ENCODE data around the gene SDCCAG8. TPM values are rescaled to one million over a fixed set of nuclear protein-coding genes. Genes with fewer than 3 reads are reported as not detected.

The SDCCAG8 gene
- total and polyA plus RNA-seq, 4 donors = 8.5 to 25.8 (median 17.5) TPM

GRCh38 chr1:243459059-243459458, 203.2 kb downstream of the SDCCAG8 start:
- Histone ChIP-seq H3K27me3 (ENCODE audit: control insufficient read depth in 4 of 4, insufficient read depth in 4 of 4, low read length in 3 of 4) (no peaks in the 10 kb centered on the region), H3K9me3 (ENCODE audit: control insufficient read depth in 4 of 4, low read length in 3 of 4) (no peaks in the 10 kb centered on the region), H3K9ac (ENCODE audit: low read depth in 1 of 2, low read length in 2 of 2) (no peak overlapping the region), H3K36me3 (ENCODE audit: control insufficient read depth in 4 of 4, insufficient read depth in 3 of 4, low read depth in 1 of 4, low read length in 3 of 4) (no peaks in the 10 kb centered on the region), H3K4me3 (ENCODE audit: low read depth in 1 of 3, low read length in 3 of 3) (no peak overlapping the region), H3K27ac (ENCODE audit: low read depth in 1 of 2, low read length in 2 of 2) (peak overlapping the region; percentile 21 to 49), H3K4me1 (ENCODE audit: control insufficient read depth in 4 of 4, insufficient read depth in 4 of 4, low read length in 3 of 4) (peaks cover 8 to 72% (median 41%) of the 10 kb centered on the region in 4 donors)
- 80% methylated on average over 3 of the region's 3 CpGs for WGBS
- no peak for DNase-seq (ENCODE audit: low spot score)
- TF ChIP-seq JUND (IDR thresholded peaks at IDR 0.05) (no peak), RXRA (IDR thresholded peaks at IDR 0.05) (no peak)
- TF ChIP-seq, protein P1, sequence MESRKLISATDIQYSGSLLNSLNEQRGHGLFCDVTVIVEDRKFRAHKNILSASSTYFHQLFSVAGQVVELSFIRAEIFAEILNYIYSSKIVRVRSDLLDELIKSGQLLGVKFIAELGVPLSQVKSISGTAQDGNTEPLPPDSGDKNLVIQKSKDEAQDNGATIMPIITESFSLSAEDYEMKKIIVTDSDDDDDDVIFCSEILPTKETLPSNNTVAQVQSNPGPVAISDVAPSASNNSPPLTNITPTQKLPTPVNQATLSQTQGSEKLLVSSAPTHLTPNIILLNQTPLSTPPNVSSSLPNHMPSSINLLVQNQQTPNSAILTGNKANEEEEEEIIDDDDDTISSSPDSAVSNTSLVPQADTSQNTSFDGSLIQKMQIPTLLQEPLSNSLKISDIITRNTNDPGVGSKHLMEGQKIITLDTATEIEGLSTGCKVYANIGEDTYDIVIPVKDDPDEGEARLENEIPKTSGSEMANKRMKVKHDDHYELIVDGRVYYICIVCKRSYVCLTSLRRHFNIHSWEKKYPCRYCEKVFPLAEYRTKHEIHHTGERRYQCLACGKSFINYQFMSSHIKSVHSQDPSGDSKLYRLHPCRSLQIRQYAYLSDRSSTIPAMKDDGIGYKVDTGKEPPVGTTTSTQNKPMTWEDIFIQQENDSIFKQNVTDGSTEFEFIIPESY (IDR thresholded peaks at IDR 0.05) = no peak

GRCh38 chr1:243461700-243462099, 205.9 kb downstream of the SDCCAG8 start:
- Histone ChIP-seq H3K9ac (ENCODE audit: low read depth in 1 of 2, low read length in 2 of 2) (peak overlapping the region in 1 of 2 donors; percentile 26), H3K4me3 (ENCODE audit: low read depth in 1 of 3, low read length in 3 of 3) (no peak overlapping the region), H3K4me1 (ENCODE audit: control insufficient read depth in 4 of 4, insufficient read depth in 4 of 4, low read length in 3 of 4) (peaks cover 4 to 53% (median 33%) of the 10 kb centered on the region in 4 donors), H3K36me3 (ENCODE audit: control insufficient read depth in 4 of 4, insufficient read depth in 3 of 4, low read depth in 1 of 4, low read length in 3 of 4) (no peaks in the 10 kb centered on the region), H3K27ac (ENCODE audit: low read depth in 1 of 2, low read length in 2 of 2) (peak overlapping the region; percentile 75 to 85), H3K27me3 (ENCODE audit: control insufficient read depth in 4 of 4, insufficient read depth in 4 of 4, low read length in 3 of 4) (no peaks in the 10 kb centered on the region), H3K9me3 (ENCODE audit: control insufficient read depth in 4 of 4, low read length in 3 of 4) (no peaks in the 10 kb centered on the region)
- WGBS = 43% methylated on average over 4 of the region's 4 CpGs
- DNase-seq (ENCODE audit: low spot score) = no peak
- TF ChIP-seq REST (IDR thresholded peaks at IDR 0.05) (no peak), HNF4A (conservative IDR thresholded peaks at IDR 0.05) (peak; percentile 68 to 76), YY1 (IDR thresholded peaks at IDR 0.05) (peak; percentile 8), RXRA (IDR thresholded peaks at IDR 0.05) (peak in 1 of 2 donors; percentile 62), HNF4G (IDR thresholded peaks at IDR 0.05) (peak; percentile 36), RAD21 (IDR thresholded peaks at IDR 0.05) (peak in 1 of 2 donors; percentile 12), JUND (IDR thresholded peaks at IDR 0.05) (no peak), FOXA2 (IDR thresholded peaks at IDR 0.05) (peak; percentile 16)
- TF ChIP-seq, protein P2, sequence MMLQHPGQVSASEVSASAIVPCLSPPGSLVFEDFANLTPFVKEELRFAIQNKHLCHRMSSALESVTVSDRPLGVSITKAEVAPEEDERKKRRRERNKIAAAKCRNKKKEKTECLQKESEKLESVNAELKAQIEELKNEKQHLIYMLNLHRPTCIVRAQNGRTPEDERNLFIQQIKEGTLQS (IDR thresholded peaks at IDR 0.05) = no peak
- TF ChIP-seq, protein P3, sequence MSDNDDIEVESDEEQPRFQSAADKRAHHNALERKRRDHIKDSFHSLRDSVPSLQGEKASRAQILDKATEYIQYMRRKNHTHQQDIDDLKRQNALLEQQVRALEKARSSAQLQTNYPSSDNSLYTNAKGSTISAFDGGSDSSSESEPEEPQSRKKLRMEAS (IDR thresholded peaks at IDR 0.05) = no peak
